22Rv1 (cell line): ENCODE data around the gene NEK11.

ENCODE experiments used
- H3K27ac ChIP-seq: fragments of 450-650 bp; 2 replicates; pipeline ENCODE4 v1.5.1; 2017
- ZFX ChIP-seq: fragments of 450-650 bp; IDR thresholded peaks from 2 replicates; pipeline ENCODE4 v1.6.1; 2017; ENCODE audit warnings: antibody characterized with exemption, borderline replicate concordance
- TF ChIP-seq, protein P1 (sequence below): fragments of 450-650 bp; IDR thresholded peaks from 2 replicates; pipeline ENCODE4 v1.5.1; 2017; ENCODE audit warnings: mild to moderate bottlenecking

The NEK11 gene

DNA sequence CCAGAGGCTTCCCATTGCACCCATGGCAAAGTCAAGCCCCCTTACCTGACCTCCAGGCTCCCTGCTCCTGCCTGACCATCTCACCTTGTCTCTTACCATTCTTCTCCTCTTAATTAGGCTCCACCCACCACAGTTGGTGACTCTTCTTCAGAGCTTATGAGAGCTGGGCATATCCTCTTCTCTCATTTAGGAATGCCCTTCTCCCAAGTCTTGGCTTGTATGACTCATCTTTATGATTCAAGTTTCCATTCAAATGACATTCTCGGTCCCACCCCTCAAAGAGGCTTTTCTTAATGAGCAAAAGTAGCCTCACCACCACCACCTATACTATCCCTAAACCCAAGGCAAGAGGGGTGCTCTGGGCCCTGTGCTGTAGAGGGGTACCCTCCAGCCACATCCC, 299.6 kb downstream of the NEK11 start:
- no peak for TF ChIP-seq ZFX
- TF ChIP-seq, protein P1, sequence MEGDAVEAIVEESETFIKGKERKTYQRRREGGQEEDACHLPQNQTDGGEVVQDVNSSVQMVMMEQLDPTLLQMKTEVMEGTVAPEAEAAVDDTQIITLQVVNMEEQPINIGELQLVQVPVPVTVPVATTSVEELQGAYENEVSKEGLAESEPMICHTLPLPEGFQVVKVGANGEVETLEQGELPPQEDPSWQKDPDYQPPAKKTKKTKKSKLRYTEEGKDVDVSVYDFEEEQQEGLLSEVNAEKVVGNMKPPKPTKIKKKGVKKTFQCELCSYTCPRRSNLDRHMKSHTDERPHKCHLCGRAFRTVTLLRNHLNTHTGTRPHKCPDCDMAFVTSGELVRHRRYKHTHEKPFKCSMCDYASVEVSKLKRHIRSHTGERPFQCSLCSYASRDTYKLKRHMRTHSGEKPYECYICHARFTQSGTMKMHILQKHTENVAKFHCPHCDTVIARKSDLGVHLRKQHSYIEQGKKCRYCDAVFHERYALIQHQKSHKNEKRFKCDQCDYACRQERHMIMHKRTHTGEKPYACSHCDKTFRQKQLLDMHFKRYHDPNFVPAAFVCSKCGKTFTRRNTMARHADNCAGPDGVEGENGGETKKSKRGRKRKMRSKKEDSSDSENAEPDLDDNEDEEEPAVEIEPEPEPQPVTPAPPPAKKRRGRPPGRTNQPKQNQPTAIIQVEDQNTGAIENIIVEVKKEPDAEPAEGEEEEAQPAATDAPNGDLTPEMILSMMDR: no peak
- no peak overlapping the region for H3K27ac ChIP-seq

DNA sequence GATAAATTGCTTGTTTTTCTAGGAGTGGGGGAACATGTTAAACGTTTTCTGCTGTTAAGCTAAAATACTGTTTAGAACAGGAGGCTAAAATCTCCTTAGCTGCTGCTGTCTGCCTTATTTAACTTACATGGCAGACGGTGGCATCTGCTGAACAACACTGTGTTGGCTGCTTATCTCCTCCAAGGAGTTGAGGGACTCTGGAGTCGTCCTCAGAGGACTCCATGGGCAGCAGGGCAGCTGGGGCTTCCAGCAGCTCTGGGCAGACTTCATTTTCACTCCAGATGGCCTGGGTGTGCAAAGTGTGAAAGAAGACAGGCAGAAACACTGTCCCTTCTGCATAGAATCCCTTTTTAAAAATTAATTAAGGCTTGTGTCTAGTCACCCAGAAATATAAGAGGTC, 302.0 kb downstream of the NEK11 start:
- TF ChIP-seq, protein P1: no peak
- no peak for TF ChIP-seq ZFX
- no peak overlapping the region for H3K27ac ChIP-seq

DNA sequence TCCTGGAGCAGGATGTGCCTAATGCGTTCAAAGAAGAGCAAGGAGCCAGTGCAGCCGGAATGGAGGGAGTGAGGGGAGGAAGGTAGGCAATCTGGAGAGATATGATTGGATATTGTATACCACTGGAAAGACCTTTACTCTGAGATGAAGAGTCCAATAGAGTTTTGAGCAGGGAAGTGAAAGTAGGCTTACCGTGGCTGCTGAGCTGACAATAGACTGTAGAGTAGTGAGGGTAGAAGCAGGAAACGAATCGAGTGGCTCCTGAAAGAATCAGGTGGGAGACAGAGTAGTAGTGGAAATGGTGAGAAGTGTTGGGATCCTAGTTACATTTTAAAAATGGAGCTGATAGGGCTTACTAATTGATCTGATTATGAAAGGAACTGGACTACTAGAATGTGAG, 303.1 kb downstream of the NEK11 start:
- H3K27ac ChIP-seq: no peak overlapping the region
- TF ChIP-seq, protein P1: no peak
- no peak for TF ChIP-seq ZFX

DNA sequence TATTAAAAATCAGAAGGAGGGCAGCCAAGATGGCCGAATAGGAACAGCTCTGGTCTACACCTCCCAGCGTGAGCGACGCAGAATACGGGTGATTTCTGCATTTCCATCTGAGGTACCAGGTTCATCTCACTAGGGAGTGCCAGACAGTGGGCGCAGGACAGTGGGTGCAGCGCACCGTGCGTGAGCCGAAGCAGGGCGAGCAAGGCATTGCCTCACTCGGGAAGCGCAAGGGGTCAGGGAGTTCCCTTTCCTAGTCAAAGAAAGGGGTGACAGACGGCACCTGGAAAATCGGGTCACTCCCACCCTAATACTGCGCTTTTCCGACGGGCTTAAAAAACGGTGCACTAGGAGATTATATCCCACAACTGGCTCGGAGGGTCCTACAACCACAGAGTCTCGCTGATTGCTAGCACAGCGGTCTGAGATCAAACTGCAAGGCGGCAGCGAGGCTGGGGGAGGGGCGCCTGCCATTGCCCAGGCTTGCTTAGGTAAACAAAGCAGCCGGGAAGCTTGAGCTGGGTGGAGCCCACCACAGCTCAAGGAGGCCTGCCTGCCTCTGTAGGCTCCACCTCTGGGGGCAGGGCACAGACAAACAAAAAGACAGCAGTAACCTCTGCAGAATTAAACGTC, 304.9 kb downstream of the NEK11 start:
- peak overlapping the region; percentile 40; the same call in 1 of the 2 replicates for H3K27ac ChIP-seq

DNA sequence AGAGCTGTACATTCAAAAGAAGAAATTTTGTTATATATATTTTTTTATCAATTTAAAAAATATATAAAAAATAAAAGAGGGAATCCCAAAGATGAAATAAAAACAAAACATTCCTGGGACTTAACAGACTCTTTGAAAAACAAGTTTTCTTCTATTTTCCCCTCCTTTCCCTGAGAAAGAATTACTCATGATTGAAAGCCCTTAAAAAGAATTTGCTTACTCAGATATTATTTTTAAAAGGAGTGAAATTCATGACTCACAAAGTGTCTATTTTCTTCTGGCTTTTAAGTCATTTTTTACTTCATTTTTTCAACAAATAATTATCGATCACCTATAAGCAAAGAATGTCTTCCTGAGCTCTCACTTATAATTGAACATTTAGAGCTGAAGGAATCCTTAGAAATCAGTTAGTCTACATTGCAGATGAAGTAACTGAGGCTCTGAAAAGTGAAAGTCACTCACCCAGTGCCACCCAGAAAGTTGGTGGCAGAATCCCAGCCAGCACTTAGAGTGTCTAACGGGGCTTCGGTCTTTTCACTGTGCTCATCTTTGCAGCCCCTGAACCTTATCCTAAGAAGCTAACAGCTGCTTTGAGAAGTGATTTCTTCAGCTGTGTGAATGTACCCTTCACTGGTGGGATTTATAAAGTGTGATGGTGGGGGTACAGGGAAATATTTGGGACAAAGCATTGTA, 312.4 kb downstream of the NEK11 start:
- TF ChIP-seq, protein P1: no peak
- TF ChIP-seq ZFX: no peak
- H3K27ac ChIP-seq: no peak overlapping the region

DNA sequence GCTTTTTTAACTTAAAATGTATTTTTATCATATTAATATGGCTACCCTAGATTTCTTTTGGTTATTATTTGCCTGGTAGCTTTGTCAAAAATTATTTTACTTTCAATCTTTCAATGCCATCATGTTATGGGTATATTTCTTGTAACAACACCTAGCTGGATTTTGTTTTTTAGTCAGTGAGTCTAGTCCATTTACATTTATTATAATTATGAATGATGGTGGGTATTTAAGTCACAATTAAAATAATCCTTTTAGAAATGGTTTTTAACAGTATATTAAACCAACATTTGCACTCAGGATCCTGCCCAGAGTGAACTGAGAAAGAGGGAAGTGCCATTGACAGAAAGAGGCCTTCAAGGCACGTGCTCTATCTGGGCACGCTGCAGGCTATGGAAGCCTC, 315.1 kb downstream of the NEK11 start:
- no peak for TF ChIP-seq ZFX
- TF ChIP-seq, protein P1: no peak
- H3K27ac ChIP-seq: no peak overlapping the region

DNA sequence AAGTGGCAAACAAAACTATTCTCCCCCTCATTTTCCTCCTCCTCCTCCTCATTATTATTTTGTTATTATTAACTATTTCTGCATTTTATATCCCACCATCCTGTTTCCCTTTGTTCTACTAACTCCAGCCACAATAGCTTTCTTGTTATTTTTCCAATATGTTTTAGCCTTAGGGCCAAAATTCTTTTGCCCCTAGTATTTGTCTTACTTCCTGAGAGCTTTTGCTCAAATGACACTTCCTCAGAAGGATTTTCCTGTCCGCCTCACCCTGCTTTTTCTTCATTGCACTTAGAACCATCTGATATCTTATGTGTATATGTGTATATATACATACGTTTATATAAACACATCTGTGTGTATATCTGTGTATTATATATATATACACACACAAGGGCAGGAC, 322.2 kb downstream of the NEK11 start:
- TF ChIP-seq ZFX: no peak
- TF ChIP-seq, protein P1: no peak
- H3K27ac ChIP-seq: no peak overlapping the region

DNA sequence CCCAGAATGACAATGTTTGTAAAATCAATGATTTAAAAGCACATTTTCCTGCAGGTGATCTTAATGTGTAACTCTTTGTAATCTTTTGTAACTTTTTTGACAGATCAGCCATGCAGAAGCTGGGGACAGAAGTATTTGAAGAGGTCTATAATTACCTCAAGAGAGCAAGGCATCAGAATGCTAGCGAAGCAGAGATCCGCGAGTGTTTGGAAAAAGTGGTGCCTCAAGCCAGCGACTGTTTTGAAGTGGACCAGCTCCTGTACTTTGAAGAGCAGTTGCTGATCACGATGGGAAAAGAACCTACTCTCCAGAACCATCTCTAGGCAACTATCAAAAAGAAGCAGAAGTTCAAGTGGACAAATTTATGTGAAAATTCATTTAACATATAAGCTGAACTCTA, 322.8 kb downstream of the NEK11 start:
- no peak overlapping the region for H3K27ac ChIP-seq
- TF ChIP-seq, protein P1: no peak
- TF ChIP-seq ZFX: no peak
